IPS-NIHi7 (cell line): ENCODE data around the gene BCL6B.

ENCODE experiments used
- DNase-seq: peaks from one replicate; pipeline ENCODE4 v3.0.0; 2012; ENCODE audit warnings: mixed read lengths; ENCODE audit errors: extremely low spot score

The BCL6B gene

GRCh38 chr17:7007143-7007542, 15.7 kb upstream of the BCL6B start:
- DNase-seq: no peak

DNA sequence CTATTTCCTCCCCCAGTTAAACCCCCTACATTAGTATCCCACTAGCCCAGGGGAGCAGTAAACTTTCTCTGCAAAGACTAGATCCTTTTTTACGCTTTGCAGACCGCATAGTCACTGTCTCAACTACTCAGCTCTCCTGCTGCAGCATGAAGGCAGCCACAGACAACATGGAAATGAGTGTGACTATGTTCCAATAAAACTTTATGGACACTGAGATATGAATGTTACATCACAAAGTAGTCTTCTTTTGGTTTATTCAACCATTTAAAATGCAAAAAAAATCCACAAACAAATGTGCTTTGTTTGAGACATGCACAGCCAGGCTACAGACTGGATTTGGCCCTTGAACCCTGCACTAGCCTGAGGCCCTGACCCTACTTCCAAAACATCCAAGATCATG, 12.3 kb upstream of the BCL6B start:
- no peak for DNase-seq

- DNase-seq: no peak
Observed at GRCh38 chr17:7011415-7011814, 11.4 kb upstream of the BCL6B start.

DNA sequence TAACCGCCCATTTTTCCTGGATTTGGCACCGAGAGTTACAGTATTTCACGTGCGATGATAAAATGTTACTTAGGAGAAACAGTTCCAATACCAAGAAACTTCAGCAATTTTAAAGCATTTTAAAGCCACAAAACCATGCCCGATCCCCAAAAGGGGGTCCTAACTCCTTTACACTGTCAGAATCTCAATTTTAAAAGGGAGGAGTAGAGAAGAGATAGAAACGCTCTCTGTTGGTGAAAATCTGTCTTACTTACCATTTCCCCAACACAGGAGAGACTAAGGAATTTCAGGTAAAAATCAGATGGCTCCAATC, 11.0 kb upstream of the BCL6B start:
- no peak for DNase-seq

- peak; percentile 93 for DNase-seq
Observed at GRCh38 chr17:7014261-7014994, 8.4 kb upstream of the BCL6B start.

DNA sequence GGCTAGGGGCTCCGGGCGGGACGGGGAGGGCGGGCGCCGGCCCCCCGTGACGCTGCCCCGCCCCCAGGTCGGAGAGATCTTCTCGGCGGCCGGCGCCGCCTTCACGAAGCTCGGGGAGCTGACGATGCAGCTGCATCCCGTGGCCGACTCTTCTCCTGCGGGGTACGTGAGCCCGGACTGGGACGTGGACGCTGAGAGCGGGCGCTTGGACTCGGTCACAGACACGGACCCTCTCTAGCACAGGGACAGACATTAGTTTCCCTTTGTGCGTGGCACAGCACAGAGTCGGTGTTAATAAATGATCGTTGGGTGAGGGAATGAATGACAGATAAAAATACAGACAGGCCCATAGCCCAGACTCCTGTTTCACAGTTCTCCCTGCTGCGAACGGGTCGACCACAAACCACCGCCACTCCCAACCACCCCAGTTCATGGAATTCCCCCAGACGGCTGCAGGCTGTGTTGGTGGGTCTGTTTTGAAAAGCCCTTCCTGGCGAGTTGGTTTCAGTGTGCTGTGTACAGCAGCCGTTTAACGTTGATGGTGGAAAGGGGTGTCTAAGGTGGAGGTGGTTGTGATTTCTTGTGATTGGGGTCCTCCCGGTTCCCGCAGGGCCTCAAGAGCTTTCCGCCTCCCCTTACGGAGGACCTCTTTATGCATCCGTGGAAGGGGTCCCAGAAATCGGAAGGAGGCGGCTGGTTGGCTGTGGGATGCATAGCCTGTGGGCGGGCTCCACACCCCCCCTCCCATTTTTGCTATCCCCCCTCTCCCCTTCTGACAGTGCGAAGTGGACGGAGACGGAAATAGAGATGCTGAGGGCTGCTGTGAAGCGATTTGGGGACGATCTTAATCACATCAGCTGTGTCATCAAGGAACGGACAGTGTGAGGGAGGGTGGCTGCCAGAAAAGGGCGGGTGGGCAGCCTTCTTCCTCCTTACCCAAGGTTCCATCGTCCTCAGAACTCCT, 7.6 kb upstream of the BCL6B start:
- DNase-seq: no peak

- no peak for DNase-seq
Observed at GRCh38 chr17:7016418-7016817, 6.4 kb upstream of the BCL6B start.

GRCh38 chr17:7016886-7017826, 5.7 kb upstream of the BCL6B start:
- no peak for DNase-seq

GRCh38 chr17:7017827-7018200, 5.0 kb upstream of the BCL6B start:
- DNase-seq: no peak

- no peak for DNase-seq
Observed at GRCh38 chr17:7018331-7018964, 4.4 kb upstream of the BCL6B start.

DNA sequence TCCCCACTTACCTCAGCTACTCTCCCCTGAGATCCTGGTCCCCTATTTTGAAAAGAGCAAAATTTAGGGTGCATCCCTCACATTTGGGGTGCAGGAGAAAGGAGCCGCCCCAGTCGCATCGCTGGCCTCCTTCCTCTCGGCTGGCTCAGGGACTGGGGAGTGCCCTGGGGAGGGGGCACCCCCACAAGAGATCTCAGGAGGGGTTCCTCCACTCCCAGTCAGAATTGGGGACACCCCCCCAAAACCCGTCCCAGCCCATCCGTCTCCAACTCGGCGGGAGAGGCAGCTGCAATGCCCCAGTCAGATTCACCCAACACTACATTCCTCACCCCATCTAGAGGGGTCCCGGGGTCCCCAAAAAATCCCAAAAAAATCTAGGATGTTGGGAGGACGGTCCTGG, 3.5 kb upstream of the BCL6B start:
- DNase-seq: no peak

GRCh38 chr17:7019839-7020519, 2.9 kb upstream of the BCL6B start:
- DNase-seq: peak; percentile 66

DNA sequence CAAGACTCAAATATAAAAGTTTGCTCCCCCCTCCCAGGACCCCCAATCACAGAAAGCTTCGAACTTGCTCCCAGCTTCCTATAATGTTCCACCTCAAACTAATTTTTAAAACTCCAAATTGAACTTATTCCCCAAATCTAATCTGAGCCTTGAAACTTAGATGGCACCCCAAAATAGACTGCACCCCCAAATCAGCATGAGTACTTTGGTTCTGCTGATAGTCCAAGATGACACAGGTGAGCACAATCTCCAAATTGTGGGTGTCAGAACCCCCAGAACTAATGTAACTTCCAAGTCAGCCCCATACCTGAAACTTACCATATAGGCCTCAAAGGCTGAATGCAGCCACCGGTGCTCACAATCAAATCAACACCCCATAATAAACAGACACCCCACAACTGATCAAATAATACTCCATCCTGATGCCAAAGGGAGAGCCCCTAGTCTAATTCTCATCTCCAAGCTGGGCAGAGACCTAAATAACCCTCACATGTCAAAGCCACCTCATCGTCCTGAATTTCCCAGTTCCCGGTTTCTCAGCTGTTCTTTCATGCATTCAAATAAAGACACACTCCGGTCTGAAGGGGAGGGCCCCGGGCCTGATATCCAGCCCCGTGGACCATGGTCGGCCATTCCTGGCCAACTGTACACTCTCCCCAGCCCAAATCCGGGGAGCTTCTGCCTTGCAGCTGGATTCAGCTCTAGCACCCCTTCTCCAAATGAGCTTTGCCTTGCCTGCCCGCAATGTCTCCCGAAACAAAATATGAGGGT, 1.8 kb upstream of the BCL6B start:
- DNase-seq: no peak

- DNase-seq: peak; percentile 88
Observed at GRCh38 chr17:7021993-7022778, 664 bp upstream of the BCL6B start.

GRCh38 chr17:7023576-7024401, 939 bp downstream of the BCL6B start:
- peak; percentile 97 for DNase-seq

GRCh38 chr17:7024402-7024785, 1.5 kb downstream of the BCL6B start:
- no peak for DNase-seq

DNA sequence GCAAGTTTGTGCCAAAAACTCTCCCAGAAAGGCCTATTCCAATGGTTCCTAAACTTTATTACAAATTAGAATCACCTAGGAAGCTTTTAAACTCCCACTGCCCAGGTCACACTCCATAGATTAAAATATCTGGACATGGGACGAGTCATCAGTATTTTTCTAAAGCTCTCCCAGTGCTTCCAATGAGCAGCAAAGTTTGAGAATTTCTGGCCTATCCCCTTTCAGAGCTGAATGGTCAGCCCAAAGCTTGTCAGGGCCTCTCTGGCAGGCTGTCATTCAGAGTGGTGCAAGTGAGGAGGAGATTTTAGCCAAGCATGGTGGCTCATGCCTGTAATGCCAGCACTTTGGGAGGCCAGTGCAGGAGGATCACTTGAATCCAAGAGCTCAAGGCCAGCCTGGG, 2.4 kb downstream of the BCL6B start:
- no peak for DNase-seq

DNA sequence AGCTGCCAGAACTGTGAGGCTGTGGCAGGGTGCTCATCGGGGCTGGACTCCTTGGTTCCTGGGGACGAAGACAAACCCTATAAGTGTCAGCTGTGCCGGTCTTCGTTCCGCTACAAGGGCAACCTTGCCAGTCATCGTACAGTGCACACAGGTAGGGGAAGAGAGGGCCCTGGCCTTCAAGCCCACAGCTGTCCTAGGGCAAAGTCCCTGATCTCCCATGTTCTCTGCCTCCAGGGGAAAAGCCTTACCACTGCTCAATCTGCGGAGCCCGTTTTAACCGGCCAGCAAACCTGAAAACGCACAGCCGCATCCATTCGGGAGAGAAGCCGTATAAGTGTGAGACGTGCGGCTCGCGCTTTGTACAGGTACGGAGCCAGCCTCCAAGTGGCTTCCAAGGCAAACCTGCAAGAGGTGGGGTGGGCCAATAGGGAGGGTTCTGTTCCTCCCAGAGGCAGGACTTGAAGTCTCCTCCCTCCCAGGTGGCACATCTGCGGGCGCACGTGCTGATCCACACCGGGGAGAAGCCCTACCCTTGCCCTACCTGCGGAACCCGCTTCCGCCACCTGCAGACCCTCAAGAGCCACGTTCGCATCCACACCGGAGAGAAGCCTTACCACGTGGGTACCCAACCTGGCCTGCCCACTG, 3.7 kb downstream of the BCL6B start:
- DNase-seq: no peak
